Medulla oblongata (tissue), 1 donor: ENCODE data around the gene RAB11FIP4.

ENCODE experiments used
- DNase-seq: peaks from one replicate; pipeline ENCODE4 v3.0.0-alpha.2; 2015; ENCODE audit errors: extremely low spot score

The RAB11FIP4 gene

GRCh38 chr17:31587462-31587861 lies 196.0 kb downstream of the RAB11FIP4 start:
- no peak for DNase-seq
